OCI-LY3 (cell line): ENCODE results near the gene CDH8.

ENCODE experiments used
- EZH2phosphoT487 ChIP-seq: fragments of 200-600 bp; shearing (Covaris generic); IDR thresholded peaks from 2 replicates; pipeline ENCODE4 v1.6.1; 2018; ENCODE audit warnings: antibody characterized with exemption, mixed run types, low read depth
- TF ChIP-seq, protein P1 (sequence below): fragments of 200-600, 300-600 bp; sonication (generic); IDR thresholded peaks from 2 replicates; pipeline ENCODE4 v1.5.1; 2014; ENCODE audit warnings: antibody characterized with exemption, low read length, low read depth

DNA sequence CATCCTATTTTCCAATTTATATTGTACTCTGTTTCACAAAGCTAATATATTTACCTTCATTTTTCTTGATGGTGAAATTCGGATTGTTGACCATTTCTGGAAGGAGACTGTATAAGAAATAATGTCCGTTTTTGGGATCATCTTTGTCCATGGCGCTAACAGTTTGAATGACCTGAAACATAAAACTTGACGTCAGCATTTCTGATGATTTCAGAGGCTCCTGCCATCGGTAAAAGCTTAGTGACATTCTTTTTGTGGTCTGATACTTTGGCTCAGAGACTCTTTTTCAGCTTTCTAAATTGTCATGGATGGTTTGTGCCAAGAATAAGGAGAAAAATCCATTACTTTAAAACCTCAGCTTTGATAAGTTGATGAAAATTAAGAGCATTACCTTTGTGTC lies 322.5 kb downstream of the CDH8 start:
- TF ChIP-seq, protein P1, sequence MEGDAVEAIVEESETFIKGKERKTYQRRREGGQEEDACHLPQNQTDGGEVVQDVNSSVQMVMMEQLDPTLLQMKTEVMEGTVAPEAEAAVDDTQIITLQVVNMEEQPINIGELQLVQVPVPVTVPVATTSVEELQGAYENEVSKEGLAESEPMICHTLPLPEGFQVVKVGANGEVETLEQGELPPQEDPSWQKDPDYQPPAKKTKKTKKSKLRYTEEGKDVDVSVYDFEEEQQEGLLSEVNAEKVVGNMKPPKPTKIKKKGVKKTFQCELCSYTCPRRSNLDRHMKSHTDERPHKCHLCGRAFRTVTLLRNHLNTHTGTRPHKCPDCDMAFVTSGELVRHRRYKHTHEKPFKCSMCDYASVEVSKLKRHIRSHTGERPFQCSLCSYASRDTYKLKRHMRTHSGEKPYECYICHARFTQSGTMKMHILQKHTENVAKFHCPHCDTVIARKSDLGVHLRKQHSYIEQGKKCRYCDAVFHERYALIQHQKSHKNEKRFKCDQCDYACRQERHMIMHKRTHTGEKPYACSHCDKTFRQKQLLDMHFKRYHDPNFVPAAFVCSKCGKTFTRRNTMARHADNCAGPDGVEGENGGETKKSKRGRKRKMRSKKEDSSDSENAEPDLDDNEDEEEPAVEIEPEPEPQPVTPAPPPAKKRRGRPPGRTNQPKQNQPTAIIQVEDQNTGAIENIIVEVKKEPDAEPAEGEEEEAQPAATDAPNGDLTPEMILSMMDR: no peak
- no peak for TF ChIP-seq EZH2phosphoT487
